Osteocyte (in vitro differentiated cells): ENCODE data around the gene PLA1A. TPM values are rescaled to one million over a fixed set of nuclear protein-coding genes. Genes with fewer than 3 reads are reported as not detected.

Experiments used
- DNase-seq: peaks from one replicate; pipeline ENCODE4 v3.0.0; 2021; ENCODE audit warnings: mixed read lengths; ENCODE audit not compliant: unreplicated experiment; ENCODE audit errors: extremely low spot score
- H3K27ac Mint-ChIP-seq: one replicate; pipeline ENCODE4 v1.8.0; 2021; ENCODE audit warnings: mild to moderate bottlenecking, mixed read lengths; ENCODE audit not compliant: unreplicated experiment
- H3K27me3 Mint-ChIP-seq: one replicate; pipeline ENCODE4 v1.8.0; 2021; ENCODE audit warnings: mixed read lengths; ENCODE audit not compliant: unreplicated experiment
- H3K36me3 Mint-ChIP-seq: one replicate; pipeline ENCODE4 v1.8.0; 2021; ENCODE audit warnings: mixed read lengths; ENCODE audit not compliant: unreplicated experiment
- H3K4me1 Mint-ChIP-seq: one replicate; pipeline ENCODE4 v1.8.0; 2021; ENCODE audit warnings: mixed read lengths; ENCODE audit not compliant: unreplicated experiment
- H3K4me3 Mint-ChIP-seq: one replicate; pipeline ENCODE4 v1.8.0; 2021; ENCODE audit warnings: mild to moderate bottlenecking, moderate library complexity, mixed read lengths; ENCODE audit not compliant: unreplicated experiment
- H3K9me3 Mint-ChIP-seq: one replicate; pipeline ENCODE4 v1.8.0; 2021; ENCODE audit warnings: mixed read lengths; ENCODE audit not compliant: unreplicated experiment
- CTCF ChIP-seq: fragments of 200-600 bp; sonication (generic); IDR thresholded peaks from 2 replicates; pipeline ENCODE4 v1.5.0; 2021; ENCODE audit warnings: antibody characterized with exemption, mild to moderate bottlenecking, moderate library complexity
- total RNA-seq: library from RNA; stranded (reverse); gene quantifications from 2 replicates; pipeline ENCODE4 v1.2.1, GENCODE V29; 2021

PLA1A gene
- total RNA-seq, 1 donor from 2014 or later: 0.86 TPM

GRCh38 chr3:119647171-119647570 is 49.5 kb downstream of the PLA1A start:
- no peak for TF ChIP-seq CTCF
- Mint-ChIP-seq H3K9me3 (no peaks in the 10 kb centered on the region), H3K27me3 (no peaks in the 10 kb centered on the region), H3K36me3 (no peaks in the 10 kb centered on the region), H3K4me1 (no peaks in the 10 kb centered on the region), H3K4me3 (no peak overlapping the region), H3K27ac (no peak overlapping the region)
- peak; percentile 62 for DNase-seq

- Mint-ChIP-seq H3K9me3 (no peaks in the 10 kb centered on the region), H3K27ac (no peak overlapping the region), H3K27me3 (no peaks in the 10 kb centered on the region), H3K36me3 (no peaks in the 10 kb centered on the region), H3K4me1 (no peaks in the 10 kb centered on the region), H3K4me3 (no peak overlapping the region)
- no peak for TF ChIP-seq CTCF
- DNase-seq: peak; percentile 63
These were observed 50.3 kb downstream of the PLA1A start for GRCh38 chr3:119647843-119648575.

- H3K4me1 Mint-ChIP-seq: no peaks in the 10 kb centered on the region
- no peak overlapping the region for H3K27ac Mint-ChIP-seq
- no peaks in the 10 kb centered on the region for H3K9me3 Mint-ChIP-seq
- TF ChIP-seq CTCF: no peak
- H3K36me3 Mint-ChIP-seq: no peaks in the 10 kb centered on the region
- no peak for DNase-seq
- H3K27me3 Mint-ChIP-seq: no peaks in the 10 kb centered on the region
- H3K4me3 Mint-ChIP-seq: no peak overlapping the region
These were observed 52.1 kb downstream of the PLA1A start for GRCh38 chr3:119649761-119650160.

GRCh38 chr3:119652306-119653033 is 54.8 kb downstream of the PLA1A start:
- H3K4me3 Mint-ChIP-seq: no peak overlapping the region
- TF ChIP-seq CTCF: no peak
- DNase-seq: peak; percentile 53
- H3K27ac Mint-ChIP-seq: no peak overlapping the region
- no peaks in the 10 kb centered on the region for H3K4me1 Mint-ChIP-seq
- H3K27me3 Mint-ChIP-seq: no peaks in the 10 kb centered on the region
- H3K36me3 Mint-ChIP-seq: no peaks in the 10 kb centered on the region
- no peaks in the 10 kb centered on the region for H3K9me3 Mint-ChIP-seq

- Mint-ChIP-seq H3K4me1 (no peaks in the 10 kb centered on the region), H3K4me3 (no peak overlapping the region), H3K36me3 (no peaks in the 10 kb centered on the region), H3K9me3 (no peaks in the 10 kb centered on the region), H3K27ac (no peak overlapping the region), H3K27me3 (no peaks in the 10 kb centered on the region)
- no peak for TF ChIP-seq CTCF
- peak; percentile 49 for DNase-seq
These were observed 56.2 kb downstream of the PLA1A start for GRCh38 chr3:119653876-119654275.
